Karpas-422 (cell line): Measurements from ENCODE around the gene FHOD3. TPM values are rescaled to one million over a fixed set of nuclear protein-coding genes. Genes with fewer than 3 reads are reported as not detected.

Source experiments
- DNase-seq: peaks from one replicate; pipeline ENCODE4 v3.0.0-alpha.2; 2015
- H2AFZ ChIP-seq: fragments of 200-600 bp; sonication (generic); 2 replicates; pipeline ENCODE4 v1.6.1; 2014; ENCODE audit warnings: antibody characterized with exemption, low read length, mixed read lengths
- H3K27ac ChIP-seq: fragments of 200-600 bp; sonication (generic); 2 replicates; pipeline ENCODE4 v1.5.1; 2014; ENCODE audit warnings: mild to moderate bottlenecking, low read length, moderate library complexity
- H3K27me3 ChIP-seq: fragments of 200-600 bp; sonication (generic); 2 replicates; pipeline ENCODE4 v1.6.1; 2014; ENCODE audit warnings: low read length, mixed read lengths
- H3K36me3 ChIP-seq: fragments of 200-600 bp; sonication (generic); 2 replicates; pipeline ENCODE4 v1.6.1; 2014; ENCODE audit warnings: low read length, mixed read lengths; ENCODE audit not compliant: insufficient read depth
- H3K4me1 ChIP-seq: fragments of 200-600 bp; sonication (generic); 2 replicates; pipeline ENCODE4 v1.6.1; 2014; ENCODE audit warnings: mild to moderate bottlenecking, low read length, mixed read lengths
- H3K4me2 ChIP-seq: fragments of 200-600 bp; sonication (generic); 2 replicates; pipeline ENCODE4 v1.6.1; 2014; ENCODE audit warnings: low read length, low read depth, mild to moderate bottlenecking; ENCODE audit not compliant: poor library complexity, severe bottlenecking
- H3K4me3 ChIP-seq: fragments of 200-600 bp; sonication (generic); 2 replicates; pipeline ENCODE4 v1.5.1; 2014; ENCODE audit warnings: mild to moderate bottlenecking, antibody characterized with exemption, low read length, mixed read lengths
- H3K79me2 ChIP-seq: fragments of 200-600 bp; sonication (generic); 2 replicates; pipeline ENCODE4 v1.6.1; 2014; ENCODE audit warnings: mild to moderate bottlenecking, low read length, mixed read lengths
- H3K9ac ChIP-seq: fragments of 200-600 bp; sonication (generic); 2 replicates; pipeline ENCODE4 v1.6.0; 2014; ENCODE audit warnings: low read length
- H3K9me2 ChIP-seq: fragments of 200-600 bp; sonication (generic), shearing (Covaris generic); replicated peaks from 2 replicates; pipeline ENCODE4 v1.6.0; 2014; ENCODE audit warnings: mild to moderate bottlenecking, low read length, moderate library complexity; ENCODE audit not compliant: insufficient read depth
- H3K9me3 ChIP-seq: fragments of 300-700, 200-600 bp; sonication (generic); 2 replicates; pipeline ENCODE4 v1.6.1; 2014; ENCODE audit warnings: low read length, mixed read lengths
- H4K20me1 ChIP-seq: fragments of 200-600 bp; sonication (generic); 2 replicates; pipeline ENCODE4 v1.6.1; 2014; ENCODE audit warnings: mild to moderate bottlenecking, antibody characterized with exemption, low read length, low read depth; ENCODE audit not compliant: insufficient read depth
- total RNA-seq: library from RNA; depleted of rRNA; stranded (reverse); fragments of >200 nt; shearing (Covaris generic); gene quantifications from 2 replicates; pipeline ENCODE4 v1.2.3, GENCODE V29; 2014; ENCODE audit warnings: low replicate concordance

The FHOD3 gene
- total RNA-seq, 1 experiment from 2014 or later, result 26.6 TPM

DNA sequence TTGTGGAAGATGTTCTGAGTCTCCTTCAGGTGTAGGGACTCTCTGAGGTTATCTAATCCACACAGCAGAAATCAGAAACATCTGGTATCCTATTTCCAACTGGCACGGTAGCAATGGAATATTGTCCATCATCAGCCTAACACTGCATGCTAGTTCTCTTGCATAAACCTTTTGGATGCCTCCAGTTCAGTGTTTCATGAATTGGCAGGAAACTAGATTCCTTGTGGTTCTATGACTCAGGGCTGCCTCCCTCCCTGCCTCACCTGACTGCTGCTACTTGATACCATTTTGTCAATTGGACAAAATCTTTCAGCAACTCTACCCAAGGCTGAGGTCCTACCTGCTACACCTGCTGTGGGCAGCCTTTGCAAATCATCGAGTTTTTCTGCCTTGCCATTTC, 400.4 kb downstream of the FHOD3 start:
- Histone ChIP-seq H3K9me3 (no peaks in the 10 kb centered on the region), H3K9ac (no peak overlapping the region), H3K4me3 (no peak overlapping the region), H3K36me3 (no peaks in the 10 kb centered on the region; the same call in 1 of the 2 replicates), H3K27ac (no peak overlapping the region), H3K4me1 (peaks cover 45% of the 10 kb centered on the region), H3K9me2 (no peaks in the 10 kb centered on the region), H3K27me3 (no peaks in the 10 kb centered on the region), H4K20me1 (no peaks in the 10 kb centered on the region; the same call in 1 of the 2 replicates), H2AFZ (no peak overlapping the region), H3K79me2 (peaks cover 34% of the 10 kb centered on the region), H3K4me2 (no peak overlapping the region)
- DNase-seq, result no peak

DNA sequence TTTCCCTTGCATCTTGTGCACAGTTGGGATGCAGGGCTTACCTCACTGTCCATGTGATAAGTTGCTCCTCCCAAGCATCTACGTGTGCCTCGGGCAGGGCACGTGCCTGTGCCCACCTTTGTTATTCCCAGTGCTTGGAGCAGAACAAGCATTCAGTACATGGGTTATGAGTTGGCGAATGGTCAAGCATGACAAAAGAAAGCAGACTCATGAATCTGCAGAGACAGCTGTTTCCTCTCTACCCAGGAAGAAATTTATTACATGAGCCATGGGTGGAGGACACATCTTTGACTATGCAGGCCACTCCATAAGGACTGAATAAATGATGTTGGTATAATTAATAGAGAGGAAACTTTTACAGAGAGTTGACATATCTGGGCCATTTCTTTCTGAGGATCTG, 403.4 kb downstream of the FHOD3 start:
- Histone ChIP-seq H4K20me1 (peaks cover 5% of the 10 kb centered on the region; the same call in 1 of the 2 replicates), H3K27ac (no peak overlapping the region), H2AFZ (no peak overlapping the region), H3K4me3 (no peak overlapping the region), H3K9me3 (no peaks in the 10 kb centered on the region), H3K79me2 (peaks cover 23% of the 10 kb centered on the region), H3K27me3 (no peaks in the 10 kb centered on the region), H3K9ac (no peak overlapping the region), H3K9me2 (no peaks in the 10 kb centered on the region), H3K36me3 (no peaks in the 10 kb centered on the region; the same call in 1 of the 2 replicates), H3K4me2 (no peak overlapping the region), H3K4me1 (peaks cover 21% of the 10 kb centered on the region)
- no peak for DNase-seq

DNA sequence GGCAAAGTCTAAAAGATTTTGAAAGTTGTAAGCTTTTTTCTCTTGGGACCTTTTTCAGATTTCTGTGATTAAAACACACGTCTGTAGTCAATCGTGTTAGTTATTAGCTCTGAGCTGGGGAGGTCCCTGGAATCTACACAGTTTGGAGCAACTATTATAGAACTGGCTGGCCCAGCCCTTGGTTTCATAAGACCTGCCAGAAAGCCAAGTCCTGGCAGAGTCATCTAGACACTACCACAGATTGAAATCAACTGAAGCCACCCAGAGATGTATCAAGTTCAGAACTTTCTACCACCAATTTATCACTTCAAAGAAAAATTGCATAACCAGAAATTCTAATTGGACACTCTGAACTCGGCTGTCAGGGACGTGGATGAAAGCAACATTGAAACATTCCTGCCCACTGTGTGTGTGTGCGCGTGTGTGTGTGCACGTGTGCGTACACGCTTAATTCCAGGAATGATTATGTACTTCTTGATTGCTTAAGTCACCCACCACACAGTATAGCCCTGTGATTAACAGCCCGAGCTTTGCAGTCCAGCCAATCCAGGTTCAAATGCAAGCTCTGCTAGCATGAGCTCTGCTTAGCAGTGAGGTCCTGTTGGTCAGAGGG, 405.0 kb downstream of the FHOD3 start:
- DNase-seq, result no peak

DNA sequence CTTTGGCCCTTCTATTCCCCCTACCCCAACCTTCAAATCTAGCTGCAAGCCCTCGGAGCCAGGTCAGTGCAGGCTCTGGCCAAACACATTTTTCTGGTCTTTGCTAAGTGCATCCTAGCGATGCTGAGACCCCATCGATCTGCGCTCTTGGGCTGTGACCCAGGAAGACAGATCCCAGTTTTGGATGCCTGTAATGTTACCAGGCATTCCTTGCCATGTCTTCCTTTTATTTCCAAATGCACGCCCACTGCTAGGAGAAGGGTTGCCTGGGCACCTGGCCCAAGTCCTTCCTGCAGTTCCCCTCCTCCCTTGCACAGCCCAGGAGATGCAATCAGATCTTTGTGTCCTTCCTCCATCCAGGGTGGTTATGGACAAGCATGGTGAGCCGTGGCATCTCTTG, 406.6 kb downstream of the FHOD3 start:
- Histone ChIP-seq H3K4me1 (peaks cover 11% of the 10 kb centered on the region), H3K79me2 (peaks cover 23% of the 10 kb centered on the region), H3K27ac (no peak overlapping the region), H3K9me2 (no peaks in the 10 kb centered on the region), H3K27me3 (no peaks in the 10 kb centered on the region), H3K4me2 (no peak overlapping the region), H2AFZ (no peak overlapping the region), H3K4me3 (no peak overlapping the region), H3K36me3 (no peaks in the 10 kb centered on the region), H3K9ac (no peak overlapping the region), H3K9me3 (no peaks in the 10 kb centered on the region), H4K20me1 (peaks cover 5% of the 10 kb centered on the region; the same call in 1 of the 2 replicates)
- no peak for DNase-seq

More for the DNA sequence above, 405.0 kb downstream of the FHOD3 start:
- no peaks in the 10 kb centered on the region for H3K27me3 ChIP-seq
- H3K9ac ChIP-seq, result no peak overlapping the region
- no peak overlapping the region for H3K27ac ChIP-seq
- no peak overlapping the region for H3K4me2 ChIP-seq
- peaks cover 22% of the 10 kb centered on the region for H3K79me2 ChIP-seq
- no peaks in the 10 kb centered on the region for H3K9me3 ChIP-seq
- no peaks in the 10 kb centered on the region; the same call in 1 of the 2 replicates for H3K36me3 ChIP-seq
- H3K4me3 ChIP-seq, result no peak overlapping the region
- H2AFZ ChIP-seq, result no peak overlapping the region
- H3K4me1 ChIP-seq, result peaks cover 11% of the 10 kb centered on the region; the same call in 1 of the 2 replicates
- no peaks in the 10 kb centered on the region for H3K9me2 ChIP-seq
- H4K20me1 ChIP-seq, result peaks cover 5% of the 10 kb centered on the region; the same call in 1 of the 2 replicates

DNA sequence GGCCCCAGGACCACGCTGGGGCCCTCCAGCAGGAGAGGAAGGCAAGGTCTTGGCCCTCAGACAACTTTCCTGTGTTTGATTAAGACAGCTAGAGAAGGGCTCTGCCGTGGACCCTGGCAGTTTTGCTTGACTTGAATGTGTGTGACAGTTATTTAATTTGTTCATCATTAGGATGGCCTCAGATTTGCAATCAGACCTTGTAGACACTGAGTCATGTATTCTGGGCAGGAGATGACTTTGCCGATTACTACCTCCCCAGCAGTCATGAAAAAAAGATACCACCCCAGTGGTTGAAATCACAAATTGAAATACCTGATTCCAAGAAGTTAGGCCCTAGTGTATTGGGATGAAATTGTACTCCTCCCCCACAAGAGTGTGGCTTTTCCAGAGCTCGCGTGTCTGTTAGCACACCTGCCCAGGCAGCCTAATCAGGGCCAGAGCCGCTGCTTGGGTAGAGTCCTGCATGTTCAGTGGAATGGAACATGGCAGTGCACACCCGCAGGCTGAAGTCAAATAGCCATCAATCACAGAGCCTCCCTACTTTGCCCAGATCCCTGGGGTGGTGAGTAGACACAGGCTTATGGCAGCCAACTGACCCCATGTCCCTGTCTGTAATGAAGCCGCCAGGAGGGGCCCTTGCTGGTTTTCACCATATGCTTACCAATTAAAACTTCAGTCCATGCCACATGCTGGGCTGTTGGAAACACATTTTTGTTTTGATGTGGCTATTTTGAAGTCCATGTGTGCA, 408.8 kb downstream of the FHOD3 start:
- no peak overlapping the region for H3K27ac ChIP-seq
- no peak overlapping the region for H3K4me3 ChIP-seq
- no peaks in the 10 kb centered on the region for H3K9me3 ChIP-seq
- H3K27me3 ChIP-seq, result no peaks in the 10 kb centered on the region
- H4K20me1 ChIP-seq, result peaks cover 5% of the 10 kb centered on the region; the same call in 1 of the 2 replicates
- peaks cover 22% of the 10 kb centered on the region for H3K79me2 ChIP-seq
- H3K9ac ChIP-seq, result no peak overlapping the region
- no peak overlapping the region for H3K4me2 ChIP-seq
- no peak overlapping the region for H2AFZ ChIP-seq
- H3K4me1 ChIP-seq, result peaks cover 11% of the 10 kb centered on the region
- no peaks in the 10 kb centered on the region for H3K36me3 ChIP-seq
- no peaks in the 10 kb centered on the region for H3K9me2 ChIP-seq
- DNase-seq, result no peak

DNA sequence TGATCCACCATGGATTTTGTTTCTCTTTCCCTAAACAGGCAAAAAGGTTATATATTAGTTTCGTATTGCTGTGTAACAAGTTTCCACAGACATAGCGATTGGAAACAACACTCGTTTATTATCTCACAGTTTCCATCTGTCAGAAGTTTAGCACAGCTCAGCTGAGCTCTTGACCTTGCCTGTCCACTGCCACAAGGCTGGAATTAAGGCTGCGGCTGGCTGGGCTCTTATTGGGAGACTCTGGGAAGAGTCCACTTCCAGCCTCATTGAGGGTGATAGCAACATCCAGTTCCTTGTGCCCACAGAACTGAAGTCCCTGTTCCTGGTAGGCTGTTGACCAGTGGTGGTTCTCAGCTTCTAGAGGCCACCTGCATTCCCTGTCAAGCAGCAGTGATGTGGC, 410.9 kb downstream of the FHOD3 start:
- H3K27me3 ChIP-seq, result no peaks in the 10 kb centered on the region
- H3K4me3 ChIP-seq, result no peak overlapping the region
- H3K36me3 ChIP-seq, result no peaks in the 10 kb centered on the region
- H3K4me1 ChIP-seq, result peaks cover 8% of the 10 kb centered on the region
- H3K9ac ChIP-seq, result no peak overlapping the region
- no peak overlapping the region for H2AFZ ChIP-seq
- no peaks in the 10 kb centered on the region for H3K9me2 ChIP-seq
- H3K9me3 ChIP-seq, result no peaks in the 10 kb centered on the region
- no peak overlapping the region for H3K4me2 ChIP-seq
- peaks cover 12% of the 10 kb centered on the region; the same call in 1 of the 2 replicates for H3K79me2 ChIP-seq
- DNase-seq, result no peak
- H3K27ac ChIP-seq, result no peak overlapping the region
- H4K20me1 ChIP-seq, result peaks cover under 1% of the 10 kb centered on the region; the same call in 1 of the 2 replicates

DNA sequence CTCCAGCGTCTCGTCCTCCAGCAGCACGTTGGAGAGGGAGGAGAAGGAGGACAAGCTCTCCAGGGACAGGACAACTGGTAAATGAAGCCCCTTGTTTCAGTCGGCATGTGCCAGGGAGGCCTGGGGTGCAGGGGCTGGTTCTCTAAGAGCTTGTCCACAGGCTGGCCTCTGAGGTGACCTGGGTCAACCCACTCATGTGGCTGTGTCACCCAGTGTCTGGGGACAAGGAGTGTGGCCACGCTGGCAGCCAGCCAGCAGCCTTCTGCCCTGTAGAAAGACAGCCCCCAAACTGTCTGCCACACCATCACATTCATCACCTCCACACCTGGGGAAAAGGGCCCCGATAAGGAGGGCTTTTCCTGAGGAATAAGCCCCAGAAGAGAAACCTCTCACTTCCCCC, 411.8 kb downstream of the FHOD3 start:
- no peaks in the 10 kb centered on the region for H3K27me3 ChIP-seq
- peaks cover 11% of the 10 kb centered on the region; the same call in 1 of the 2 replicates for H3K79me2 ChIP-seq
- H4K20me1 ChIP-seq, result no peaks in the 10 kb centered on the region

DNA sequence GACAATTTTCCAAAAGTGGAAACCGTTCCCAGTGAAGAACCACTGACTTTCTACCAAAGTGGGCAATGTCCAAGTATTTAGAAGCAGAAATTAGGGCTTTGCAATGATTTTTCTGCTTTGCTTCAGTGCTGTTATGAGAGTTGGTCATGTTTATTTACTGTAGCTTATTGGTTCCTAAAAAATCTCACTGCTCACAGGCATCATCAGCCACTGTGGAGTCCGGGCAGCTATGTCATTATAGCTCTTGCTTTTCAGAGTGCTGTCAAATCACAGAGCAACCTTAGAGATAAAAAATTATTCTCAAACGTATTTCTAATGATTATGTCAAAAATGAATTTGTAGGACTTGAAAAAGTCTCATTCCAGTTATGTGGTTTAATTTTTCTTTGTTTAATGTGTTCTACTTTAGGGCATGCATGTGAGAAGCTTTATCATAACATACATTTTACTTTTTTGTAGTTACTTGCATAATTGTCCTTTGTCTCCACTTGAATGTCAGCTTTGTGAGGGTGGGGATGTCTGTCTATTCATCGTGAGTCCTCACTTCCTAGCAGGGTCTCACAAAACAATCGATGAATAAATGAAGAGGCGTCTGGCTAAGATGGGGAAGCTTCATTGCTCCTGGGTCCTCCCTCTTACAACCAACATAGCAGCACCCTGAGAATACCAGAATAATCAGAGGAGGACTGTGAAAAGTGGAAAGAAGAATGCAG, 413.7 kb downstream of the FHOD3 start:
- no peak for DNase-seq
- Histone ChIP-seq H2AFZ (no peak overlapping the region), H3K27me3 (no peaks in the 10 kb centered on the region), H3K4me1 (peaks cover 3% of the 10 kb centered on the region), H3K4me2 (no peak overlapping the region), H4K20me1 (no peaks in the 10 kb centered on the region), H3K9me3 (no peaks in the 10 kb centered on the region), H3K36me3 (no peaks in the 10 kb centered on the region), H3K9me2 (no peaks in the 10 kb centered on the region), H3K4me3 (no peak overlapping the region), H3K27ac (no peak overlapping the region), H3K79me2 (peaks cover 6% of the 10 kb centered on the region; the same call in 1 of the 2 replicates), H3K9ac (no peak overlapping the region)

More for the DNA sequence above, 411.8 kb downstream of the FHOD3 start:
- H3K27ac ChIP-seq, result no peak overlapping the region
- H2AFZ ChIP-seq, result no peak overlapping the region
- no peaks in the 10 kb centered on the region for H3K36me3 ChIP-seq
- no peaks in the 10 kb centered on the region for H3K9me2 ChIP-seq
- H3K4me3 ChIP-seq, result no peak overlapping the region
- no peaks in the 10 kb centered on the region for H3K9me3 ChIP-seq
- no peak overlapping the region for H3K4me2 ChIP-seq
- peaks cover 8% of the 10 kb centered on the region for H3K4me1 ChIP-seq
- H3K9ac ChIP-seq, result no peak overlapping the region
- no peak for DNase-seq
